Activated CD8-positive, alpha-beta T cell treated with anti-CD3 and anti-CD28 coated beads, Interleukin-2, amount 10 ng/mL, durations not matched to agents 7 days and 5 days (primary cell): ENCODE measurements around the gene KIF26B. TPM values are rescaled to one million over a fixed set of nuclear protein-coding genes. Genes with fewer than 3 reads are reported as not detected.

Experiments used
- ATAC-seq: fragments of 150-1000 bp; cut with Tn5 transposase; one replicate; pipeline ENCODE4 v1.10.0; 2021; ENCODE audit warnings: moderate library complexity
- CTCF ChIA-PET: fragments of 350-600 bp; sonication (Branson Sonifier 250); formaldehyde crosslinking; loops from one replicate; lab custom pipeline; 2021; ENCODE audit warnings: antibody characterized with exemption; lab: Charles Lee
- POLR2A ChIA-PET: fragments of 350-600 bp; sonication (Branson Sonifier 250); formaldehyde crosslinking; loops from one replicate; lab custom pipeline; 2021; ENCODE audit warnings: antibody characterized with exemption; lab: Charles Lee
- DNase-seq: peaks from one replicate; pipeline ENCODE4 v3.0.0-alpha.2; 2020
- H3K27ac Mint-ChIP-seq: one replicate; pipeline ENCODE4 v1.8.0; 2021; ENCODE audit warnings: mild to moderate bottlenecking, mixed read lengths
- H3K27me3 Mint-ChIP-seq: one replicate; pipeline ENCODE4 v1.8.0; 2021; ENCODE audit warnings: low read depth, mixed read lengths
- H3K36me3 Mint-ChIP-seq: one replicate; pipeline ENCODE4 v1.8.0; 2021; ENCODE audit warnings: low read depth, mixed read lengths
- H3K4me1 Mint-ChIP-seq: one replicate; pipeline ENCODE4 v1.8.0; 2021; ENCODE audit warnings: low read depth, mixed read lengths
- H3K4me3 Mint-ChIP-seq: one replicate; pipeline ENCODE4 v1.8.0; 2021; ENCODE audit warnings: mild to moderate bottlenecking, mixed read lengths
- H3K9me3 Mint-ChIP-seq: one replicate; pipeline ENCODE4 v1.8.0; 2022; ENCODE audit warnings: mixed read lengths; ENCODE audit not compliant: insufficient read depth
- total RNA-seq, 2 experiments: library from RNA; stranded (reverse); gene quantifications; one replicate each; pipeline ENCODE4 v1.2.3, GENCODE V29; 2021

Gene KIF26B
- total RNA-seq, 2 experiments from 2014 or later = 0.03 to 0.08 TPM

DNA sequence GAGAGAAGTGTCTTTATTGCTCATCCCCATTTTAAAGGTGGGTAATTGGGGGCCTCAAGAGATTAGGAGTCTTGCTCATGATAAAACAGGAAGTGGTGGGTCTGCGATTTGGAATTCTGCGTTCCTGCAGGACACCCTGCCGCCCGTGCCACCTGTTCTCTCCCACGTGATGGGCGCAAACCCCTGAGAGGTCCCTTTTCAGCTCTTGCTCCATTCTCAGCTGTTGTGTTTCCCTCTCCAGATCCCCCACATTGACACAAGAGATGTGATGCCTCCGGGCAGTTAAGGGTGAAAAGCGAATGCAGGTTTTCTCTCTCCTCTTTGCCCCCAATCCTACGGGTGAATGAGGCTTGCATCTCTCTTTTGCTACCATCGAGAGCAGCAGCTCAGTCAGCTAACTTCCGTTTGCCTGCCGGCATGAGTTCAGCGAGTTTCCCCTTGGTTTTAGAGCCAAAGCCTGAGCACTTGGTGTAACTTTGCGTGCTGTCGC lies 57.5 kb downstream of the KIF26B start:
- CTCF ChIA-PET = no interaction called here
- Mint-ChIP-seq H3K4me1 (no peaks in the 10 kb centered on the region), H3K4me3 (no peak overlapping the region), H3K27ac (no peak overlapping the region), H3K36me3 (no peaks in the 10 kb centered on the region), H3K27me3 (no peaks in the 10 kb centered on the region), H3K9me3 (peaks cover 5% of the 10 kb centered on the region)
- DNase-seq (no peak), ATAC-seq (no peak)
- POLR2A ChIA-PET = no interaction called here

DNA sequence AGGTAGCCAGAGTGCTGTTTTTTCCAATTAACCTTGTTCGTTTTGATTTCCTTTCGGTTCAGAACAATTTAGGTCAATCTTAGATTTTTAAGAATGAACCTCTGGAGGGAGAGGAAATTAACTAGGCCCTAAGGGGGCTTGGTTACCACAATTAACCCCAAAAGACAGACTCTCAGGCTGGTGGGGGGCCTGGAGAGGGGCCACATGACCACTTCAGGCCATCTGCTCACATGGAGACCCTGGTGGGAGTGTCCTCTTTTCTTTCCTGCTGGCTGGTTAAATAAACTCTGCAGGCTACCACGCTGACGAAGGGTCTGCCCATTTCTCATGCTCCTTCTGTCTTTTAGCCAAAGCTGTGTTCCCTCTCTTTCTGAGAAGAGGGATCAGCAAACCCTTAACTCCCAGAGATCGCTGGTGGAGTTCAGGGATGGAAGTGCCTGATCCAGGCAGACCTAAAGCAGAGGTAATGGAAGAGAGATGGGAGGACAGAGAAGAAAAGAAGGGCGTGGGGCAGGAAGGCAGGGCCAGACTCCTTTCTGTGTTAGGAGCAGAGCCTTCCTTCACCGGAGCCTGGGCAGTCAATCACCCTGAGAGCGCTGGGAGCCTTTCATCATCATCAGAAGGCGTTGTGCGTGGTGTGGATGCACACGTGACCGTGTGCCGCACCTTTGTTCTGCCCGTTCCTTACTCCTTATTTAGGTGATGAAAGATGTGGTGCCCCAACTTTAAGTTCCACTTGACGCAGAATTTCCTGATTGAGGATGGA lies 58.5 kb downstream of the KIF26B start:
- no peaks in the 10 kb centered on the region for H3K36me3 Mint-ChIP-seq
- no peak overlapping the region for H3K4me3 Mint-ChIP-seq
- ATAC-seq (no peak), DNase-seq (no peak)
- H3K27me3 Mint-ChIP-seq = no peaks in the 10 kb centered on the region
- ChIA-PET CTCF (no interaction called here), POLR2A (no interaction called here)
- no peaks in the 10 kb centered on the region for H3K4me1 Mint-ChIP-seq
- no peak overlapping the region for H3K27ac Mint-ChIP-seq
- H3K9me3 Mint-ChIP-seq = no peaks in the 10 kb centered on the region

DNA sequence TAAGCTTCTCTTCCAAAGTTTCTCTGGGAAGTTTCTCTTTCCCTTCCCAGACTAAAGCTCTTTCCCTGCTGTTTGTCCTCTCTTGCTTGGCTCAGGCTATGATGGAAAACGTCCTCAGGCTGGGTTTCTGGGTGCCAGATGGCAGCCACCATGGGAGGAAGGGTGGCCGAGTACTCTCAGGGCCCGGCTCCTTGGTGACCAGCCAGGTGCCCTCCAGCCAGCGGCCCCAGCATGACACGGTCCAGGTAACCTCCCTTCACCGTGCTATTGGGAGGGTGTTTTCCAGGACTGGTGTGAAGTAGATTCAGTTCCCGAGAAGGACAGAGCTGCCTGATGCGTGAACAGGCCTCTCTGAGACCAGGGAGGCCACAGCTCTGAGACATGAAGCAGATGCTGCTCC lies 60.3 kb downstream of the KIF26B start:
- Mint-ChIP-seq H3K27ac (no peak overlapping the region), H3K27me3 (no peaks in the 10 kb centered on the region), H3K4me3 (no peak overlapping the region), H3K4me1 (no peaks in the 10 kb centered on the region), H3K36me3 (no peaks in the 10 kb centered on the region), H3K9me3 (no peaks in the 10 kb centered on the region)
- ATAC-seq = no peak
- ChIA-PET POLR2A (no interaction called here), CTCF (no interaction called here)
- no peak for DNase-seq

DNA sequence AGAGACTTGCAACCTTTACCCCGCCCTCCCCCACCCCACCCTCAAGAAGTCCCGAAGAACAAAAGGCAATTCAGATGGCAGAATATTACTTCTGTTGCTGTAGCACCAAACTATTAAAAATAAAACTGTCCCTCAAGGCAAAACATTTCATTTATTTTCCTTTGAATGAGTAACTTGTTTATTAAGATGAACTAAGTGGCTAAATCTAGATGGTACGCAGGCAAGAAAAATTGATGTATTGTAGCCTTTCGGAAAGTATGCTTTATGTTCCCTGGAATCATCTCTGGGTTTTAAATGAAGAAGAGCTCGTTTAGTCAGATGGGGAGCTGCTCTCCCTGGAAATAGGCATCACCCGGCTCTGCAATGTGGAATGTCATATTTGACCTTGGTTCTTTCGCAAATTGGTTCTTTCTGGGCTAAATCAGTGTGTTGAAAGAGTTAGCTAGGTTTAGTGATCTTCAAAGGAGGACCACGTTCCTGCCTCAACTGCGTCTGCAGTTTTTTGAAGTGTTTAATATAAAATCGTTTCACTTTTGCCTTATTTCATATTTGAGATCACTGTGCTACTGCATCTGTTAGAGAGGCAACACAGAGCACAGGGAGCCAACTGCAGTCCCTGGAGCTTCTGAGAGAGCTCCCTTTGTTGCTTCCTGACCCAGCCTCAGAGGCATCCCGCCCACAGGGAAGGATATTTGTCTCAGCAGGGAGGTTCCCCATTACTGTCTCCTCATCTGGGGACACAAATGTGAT lies 61.8 kb downstream of the KIF26B start:
- no peak for ATAC-seq
- no peak overlapping the region for H3K4me3 Mint-ChIP-seq
- no peaks in the 10 kb centered on the region for H3K4me1 Mint-ChIP-seq
- no peaks in the 10 kb centered on the region for H3K36me3 Mint-ChIP-seq
- DNase-seq = no peak
- H3K27ac Mint-ChIP-seq = no peak overlapping the region
- no peaks in the 10 kb centered on the region for H3K27me3 Mint-ChIP-seq
- CTCF ChIA-PET = no interaction called here
- POLR2A ChIA-PET = no interaction called here
- H3K9me3 Mint-ChIP-seq = no peaks in the 10 kb centered on the region

DNA sequence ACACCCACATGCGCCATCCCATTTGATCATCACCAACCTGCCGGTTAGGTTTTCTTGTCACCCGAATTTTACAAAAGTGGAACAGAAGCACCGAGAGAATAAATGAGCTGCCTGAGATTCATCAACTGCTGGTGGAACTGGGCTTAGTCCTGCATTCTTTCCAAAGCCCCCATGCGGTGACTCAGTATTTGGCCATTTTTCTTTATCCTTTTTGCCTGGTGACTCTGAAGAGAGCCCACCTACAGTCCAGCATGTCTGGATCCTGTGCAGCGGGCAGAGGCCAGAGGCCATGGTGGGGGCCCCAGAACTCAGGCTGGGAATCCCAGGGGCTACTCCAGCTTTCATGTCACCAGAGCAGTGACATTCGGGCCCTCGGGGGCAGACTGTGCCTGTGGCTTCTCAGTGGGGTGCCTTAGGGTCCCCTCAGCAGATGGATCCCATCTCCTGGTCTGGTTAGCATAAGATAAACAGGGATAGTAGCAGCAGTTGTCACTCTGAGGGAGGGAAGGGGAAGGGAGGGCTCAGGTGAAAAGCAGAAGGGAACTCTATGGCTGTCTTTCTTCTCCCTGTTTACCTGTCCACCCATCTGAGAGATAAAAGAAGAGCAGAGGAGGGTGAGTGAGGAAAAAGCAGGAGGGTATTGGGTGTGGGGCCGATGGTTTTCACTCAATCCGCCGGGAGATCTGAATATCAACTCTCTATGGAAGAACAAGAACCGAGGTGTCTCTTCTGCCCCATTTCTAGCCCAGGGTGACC lies 63.2 kb downstream of the KIF26B start:
- no peaks in the 10 kb centered on the region for H3K36me3 Mint-ChIP-seq
- ChIA-PET POLR2A (no interaction called here), CTCF (no interaction called here)
- no peak overlapping the region for H3K27ac Mint-ChIP-seq
- ATAC-seq (no peak), DNase-seq (no peak)
- H3K4me1 Mint-ChIP-seq = no peaks in the 10 kb centered on the region
- H3K4me3 Mint-ChIP-seq = no peak overlapping the region
- no peaks in the 10 kb centered on the region for H3K9me3 Mint-ChIP-seq
- no peaks in the 10 kb centered on the region for H3K27me3 Mint-ChIP-seq

DNA sequence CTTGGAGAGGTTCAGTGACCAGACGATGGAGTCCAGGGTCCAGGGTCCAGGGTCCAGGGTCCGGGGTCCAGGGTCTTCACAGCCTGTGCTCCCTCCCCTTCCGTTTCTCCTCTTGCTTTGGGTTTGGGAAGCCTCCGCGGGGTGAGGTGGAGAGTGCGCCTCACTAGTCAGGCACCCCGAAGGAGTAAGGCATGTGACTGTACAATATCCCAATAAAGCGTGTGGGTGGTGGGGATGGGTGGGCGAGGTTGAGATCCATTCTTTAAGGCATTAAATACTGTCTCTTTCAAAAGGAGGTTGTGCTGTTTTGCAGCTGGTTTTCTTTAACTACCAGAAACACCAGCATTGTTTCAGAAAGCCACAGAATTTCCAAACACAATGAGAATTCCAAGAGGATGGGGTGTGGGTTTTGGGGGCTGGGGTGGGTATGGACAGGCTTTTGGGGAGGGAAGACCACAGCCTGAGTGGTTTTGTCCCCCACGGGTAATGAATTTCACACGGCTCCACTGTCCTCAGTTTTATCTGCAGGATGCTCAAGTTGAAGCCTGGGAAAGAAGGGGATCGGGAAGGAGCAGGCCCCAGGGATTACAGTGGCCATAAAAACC lies 65.7 kb downstream of the KIF26B start:
- DNase-seq (no peak), ATAC-seq (no peak)
- POLR2A ChIA-PET = no interaction called here
- Mint-ChIP-seq H3K27me3 (no peaks in the 10 kb centered on the region), H3K9me3 (no peaks in the 10 kb centered on the region), H3K4me1 (no peaks in the 10 kb centered on the region), H3K27ac (no peak overlapping the region), H3K36me3 (no peaks in the 10 kb centered on the region), H3K4me3 (no peak overlapping the region)
- CTCF ChIA-PET = no interaction called here

DNA sequence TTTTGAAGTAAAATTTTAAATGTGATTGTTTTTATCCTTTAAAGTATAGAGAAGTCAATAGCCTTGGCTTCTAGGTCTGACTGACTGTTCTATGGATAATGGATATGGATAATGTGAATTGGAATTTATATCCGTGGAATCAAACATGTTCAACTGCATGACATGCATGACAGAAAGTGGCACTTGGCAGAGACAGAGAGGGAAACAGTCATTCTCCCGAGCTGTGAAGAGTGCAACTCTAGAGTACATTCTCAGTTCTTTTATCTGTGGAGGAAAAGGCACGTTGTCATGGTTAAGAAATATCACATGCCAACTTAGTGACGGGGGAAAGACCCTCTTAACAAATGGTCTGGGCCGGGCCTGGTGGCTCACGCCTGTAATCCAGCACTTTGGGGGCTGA lies 67.0 kb downstream of the KIF26B start:
- Mint-ChIP-seq H3K27ac (no peak overlapping the region), H3K4me1 (no peaks in the 10 kb centered on the region), H3K27me3 (no peaks in the 10 kb centered on the region), H3K4me3 (no peak overlapping the region), H3K9me3 (no peaks in the 10 kb centered on the region), H3K36me3 (no peaks in the 10 kb centered on the region)
- ATAC-seq (no peak), DNase-seq (no peak)
- ChIA-PET CTCF (no interaction called here), POLR2A (no interaction called here)

DNA sequence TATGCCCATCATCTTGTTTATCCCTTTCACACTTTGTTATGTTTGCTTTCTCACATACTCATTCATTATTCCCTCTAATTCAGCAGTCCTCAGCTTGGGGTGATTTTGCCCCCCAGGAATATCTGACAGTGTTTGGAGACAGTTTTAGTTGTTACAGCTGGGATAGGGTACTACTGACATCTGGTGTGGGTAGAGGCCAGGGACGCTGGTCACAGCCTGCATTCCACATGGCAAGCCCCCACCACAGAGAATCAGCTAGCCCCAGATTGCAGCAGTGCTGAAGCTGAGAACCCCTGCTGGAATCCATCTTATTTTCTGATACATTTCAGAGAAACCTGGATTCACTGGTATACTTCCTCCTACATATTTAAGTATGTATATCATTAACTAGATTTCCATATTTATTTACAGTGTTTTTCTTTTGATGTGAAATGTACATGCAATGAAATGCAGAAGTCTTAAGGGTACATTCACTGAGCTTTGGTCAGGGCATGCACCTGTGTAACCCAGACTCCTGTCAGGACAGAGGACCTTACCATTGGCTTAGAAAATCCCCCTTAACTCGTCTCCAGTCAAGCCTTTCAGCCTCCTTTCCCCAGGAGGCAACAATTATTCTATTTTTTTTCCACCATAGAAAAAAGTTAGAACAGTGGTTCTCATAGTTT lies 68.3 kb downstream of the KIF26B start:
- DNase-seq = no peak
- no peak overlapping the region for H3K27ac Mint-ChIP-seq
- ChIA-PET CTCF (interaction anchor here (1.0 kb wide), 1 partner anchor 70 kb away, joined by 3 read pairs; no protein-coding TSS in a partner anchor), POLR2A (no interaction called here)
- H3K9me3 Mint-ChIP-seq = no peaks in the 10 kb centered on the region
- no peak overlapping the region for H3K4me3 Mint-ChIP-seq
- no peaks in the 10 kb centered on the region for H3K36me3 Mint-ChIP-seq
- no peaks in the 10 kb centered on the region for H3K27me3 Mint-ChIP-seq
- ATAC-seq = no peak
- H3K4me1 Mint-ChIP-seq = no peaks in the 10 kb centered on the region

DNA sequence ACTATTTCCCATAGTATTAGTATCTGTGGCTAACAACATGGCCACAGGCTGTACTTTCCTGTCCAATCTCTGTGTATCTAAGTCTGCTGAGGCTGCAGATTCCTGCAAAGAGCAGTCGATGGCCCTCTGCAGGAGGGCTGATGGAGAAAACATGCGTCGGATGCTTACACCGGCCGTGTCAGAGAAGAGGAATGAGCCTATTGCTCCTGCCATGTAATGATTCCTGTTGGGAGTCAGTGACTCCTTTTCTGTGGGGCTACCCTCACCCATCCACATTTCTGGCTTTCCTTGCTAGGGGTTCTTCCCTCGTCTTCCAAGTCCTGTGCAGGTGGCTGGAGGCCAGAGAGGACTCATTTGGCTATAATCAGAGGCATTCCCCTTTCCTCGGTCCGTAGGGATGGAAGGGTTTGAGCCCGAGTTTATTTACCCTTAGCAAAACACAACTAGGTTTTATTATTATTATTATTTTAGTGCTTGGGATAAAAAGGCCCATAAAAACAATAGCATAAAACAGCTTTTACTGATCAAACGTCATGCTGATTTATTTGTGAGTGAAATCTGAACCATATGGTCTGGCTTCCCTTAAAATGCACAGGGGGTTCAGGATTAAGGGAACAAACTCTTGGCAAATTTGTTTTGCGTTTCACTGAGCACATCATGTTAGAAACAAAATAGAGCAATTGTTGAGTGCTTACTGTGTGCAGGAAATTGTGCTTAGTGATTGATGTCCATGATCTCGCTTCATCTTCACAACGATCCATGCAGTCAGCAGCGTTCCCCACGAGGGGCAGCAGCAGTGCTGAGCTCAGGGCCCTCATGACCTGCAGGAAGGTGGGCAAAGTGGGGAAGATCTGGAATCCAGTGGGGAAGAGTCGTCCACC lies 70.8 kb downstream of the KIF26B start:
- POLR2A ChIA-PET = no interaction called here
- no peak for DNase-seq
- no peaks in the 10 kb centered on the region for H3K4me1 Mint-ChIP-seq
- no peak for ATAC-seq
- H3K27ac Mint-ChIP-seq = no peak overlapping the region
- no peaks in the 10 kb centered on the region for H3K27me3 Mint-ChIP-seq
- CTCF ChIA-PET = no interaction called here
- H3K4me3 Mint-ChIP-seq = no peak overlapping the region
- H3K9me3 Mint-ChIP-seq = no peaks in the 10 kb centered on the region
- no peaks in the 10 kb centered on the region for H3K36me3 Mint-ChIP-seq

DNA sequence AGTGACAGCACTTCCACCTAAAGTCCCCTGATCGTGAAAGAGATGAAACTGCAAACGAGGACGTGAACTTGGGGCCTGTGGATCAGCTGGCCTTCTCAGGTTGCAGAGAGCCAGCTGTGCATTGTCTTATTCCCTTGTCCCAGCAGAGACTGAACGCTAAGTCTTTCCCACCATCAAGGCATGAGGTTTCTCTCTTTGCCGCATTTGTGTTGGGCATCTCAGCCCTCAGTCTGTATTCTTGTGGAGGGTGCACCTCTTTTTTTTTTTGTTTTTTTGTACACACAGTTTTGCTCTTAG lies 71.4 kb downstream of the KIF26B start:
- POLR2A ChIA-PET = no interaction called here

DNA sequence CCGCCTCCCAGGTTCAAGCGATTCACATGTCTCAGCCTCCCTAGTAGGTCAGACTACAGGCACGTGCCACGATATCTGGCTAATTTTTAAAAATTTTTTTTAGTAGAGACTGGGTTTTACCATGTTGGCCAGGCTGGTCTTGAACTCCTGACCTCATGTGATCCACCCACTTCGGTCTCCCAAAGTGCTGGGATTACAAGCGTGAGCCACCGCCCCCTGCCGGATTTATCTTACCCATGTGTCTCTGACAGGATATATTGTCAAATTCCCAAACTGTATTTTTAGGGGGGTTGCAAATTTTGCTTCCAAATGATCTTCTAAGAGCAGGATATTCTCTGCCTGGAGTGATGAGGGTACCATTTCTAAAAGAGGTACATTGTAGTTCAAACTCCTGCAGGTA lies 74.3 kb downstream of the KIF26B start:
- Mint-ChIP-seq H3K4me3 (no peak overlapping the region), H3K9me3 (no peaks in the 10 kb centered on the region), H3K27ac (no peak overlapping the region), H3K4me1 (no peaks in the 10 kb centered on the region), H3K36me3 (no peaks in the 10 kb centered on the region), H3K27me3 (peaks cover 3% of the 10 kb centered on the region)
- ChIA-PET POLR2A (no interaction called here), CTCF (no interaction called here)
- no peak for DNase-seq
- ATAC-seq = no peak

More for the DNA sequence above, 71.4 kb downstream of the KIF26B start:
- Mint-ChIP-seq H3K4me3 (no peak overlapping the region), H3K9me3 (no peaks in the 10 kb centered on the region), H3K36me3 (no peaks in the 10 kb centered on the region), H3K27me3 (peaks cover 3% of the 10 kb centered on the region), H3K4me1 (no peaks in the 10 kb centered on the region), H3K27ac (no peak overlapping the region)
- DNase-seq (no peak), ATAC-seq (no peak)
- CTCF ChIA-PET = no interaction called here
